Measurements from ENCODE around the gene NRXN3. TPM values are rescaled to one million over a fixed set of nuclear protein-coding genes. Genes with fewer than 3 reads are reported as not detected.
"Not testable (repeated sequence)": the region's sequence is repeated elsewhere in the genome, so short reads cannot be mapped to it uniquely, and the experiment has no call there.

NRXN3 gene
- total RNA-seq, 1 experiment from 2014 or later: 0.11 TPM

DNA sequence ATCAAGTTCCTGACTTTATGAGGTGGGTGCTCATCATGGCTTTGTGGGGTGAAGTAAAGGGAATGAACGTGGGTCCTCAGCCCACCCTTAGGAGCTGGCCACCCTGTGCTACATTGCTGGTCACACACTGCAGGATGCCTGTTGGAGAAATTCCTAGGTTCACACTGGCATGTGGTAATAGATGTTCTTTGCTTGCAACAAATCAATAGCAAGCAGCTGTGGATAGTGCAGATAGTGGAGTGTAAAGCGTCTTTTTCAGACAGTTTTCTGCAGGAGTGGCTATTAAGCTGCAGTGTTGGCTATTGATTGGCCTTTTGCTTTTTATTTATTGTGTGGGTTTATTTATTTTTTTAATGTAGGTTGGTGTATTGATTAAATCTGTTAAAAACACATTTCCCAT lies 822.7 kb downstream of the NRXN3 start:
- no peak for DNase-seq (ENCODE audit: low read depth)

DNA sequence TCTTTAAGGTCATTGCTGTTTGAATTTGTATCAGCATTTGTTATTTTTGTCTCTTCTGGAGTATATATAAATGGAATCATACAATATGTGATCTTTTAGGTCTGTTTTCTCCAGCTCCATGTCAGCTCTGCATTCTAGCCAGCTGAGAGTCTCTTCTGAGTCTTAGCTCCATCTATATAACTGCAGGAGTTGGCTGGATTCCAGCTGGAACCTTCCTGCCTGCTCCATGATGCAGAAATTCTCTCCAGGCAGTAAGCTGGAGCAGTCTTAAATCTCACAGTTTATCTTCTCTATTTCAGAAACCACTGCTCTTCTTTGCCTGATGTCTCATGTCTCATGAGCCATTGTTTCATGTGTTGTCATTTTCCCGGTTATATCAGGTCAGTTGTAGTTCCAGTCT lies 827.6 kb downstream of the NRXN3 start:
- DNase-seq (ENCODE audit: low read depth): no peak

DNA sequence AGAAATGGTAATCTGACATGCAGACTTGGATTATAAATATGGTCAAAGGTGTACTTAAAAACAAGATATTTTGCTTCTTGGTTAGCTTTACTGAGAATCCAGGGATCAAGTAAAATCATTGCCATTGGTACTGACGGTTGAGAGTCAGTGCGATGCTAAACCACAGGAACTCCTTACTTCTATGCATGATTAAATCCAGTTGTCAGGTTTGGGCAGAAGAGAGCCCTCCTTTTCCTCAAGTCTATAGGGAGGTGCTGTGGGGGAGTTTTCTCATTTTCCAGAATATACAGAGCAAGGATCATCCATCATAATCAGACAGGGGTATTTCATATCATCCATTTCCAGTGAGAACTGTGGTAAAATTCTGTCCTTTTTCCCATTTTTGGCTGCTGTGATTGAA lies 839.1 kb downstream of the NRXN3 start:
- no peak for DNase-seq (ENCODE audit: low read depth)

DNA sequence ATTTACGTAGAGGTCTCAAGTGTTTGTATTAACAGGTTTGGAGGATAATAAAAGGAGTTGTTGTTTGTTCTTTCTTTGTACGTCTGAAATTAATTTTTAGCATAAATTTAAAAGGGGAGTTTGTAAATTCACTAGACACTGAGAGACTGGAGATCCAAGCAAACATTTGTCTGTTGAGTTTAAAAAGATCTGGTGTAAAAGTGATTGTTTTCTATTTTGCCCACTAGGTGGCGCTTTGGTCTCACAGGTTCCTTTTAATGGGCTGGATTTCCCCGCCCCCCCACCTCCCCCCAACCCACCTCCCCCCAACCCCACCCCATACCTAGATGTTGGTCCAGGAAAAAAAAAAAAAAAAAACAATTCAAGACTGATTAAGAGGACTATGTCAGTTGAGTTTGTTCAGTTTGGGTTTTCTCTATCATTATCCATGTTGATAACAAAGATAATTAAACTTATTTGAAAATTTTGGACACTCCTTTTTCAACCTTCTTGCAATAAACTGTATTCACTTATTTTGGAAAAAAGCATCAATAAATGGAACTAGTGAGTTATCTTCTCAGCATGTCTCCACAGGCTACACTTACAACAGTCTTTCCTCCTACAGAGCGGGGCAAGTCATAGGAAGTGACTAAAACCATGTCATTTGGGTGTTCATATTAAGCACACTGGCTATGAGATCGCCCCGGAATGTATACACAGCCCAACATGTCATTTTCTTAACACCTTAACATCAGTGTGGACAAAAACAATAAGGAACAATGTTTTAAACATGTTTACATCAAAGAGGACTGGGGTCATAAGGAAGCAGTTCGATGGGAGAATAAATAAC lies 841.1 kb downstream of the NRXN3 start:
- peak; percentile 13 for DNase-seq (ENCODE audit: low read depth)

DNA sequence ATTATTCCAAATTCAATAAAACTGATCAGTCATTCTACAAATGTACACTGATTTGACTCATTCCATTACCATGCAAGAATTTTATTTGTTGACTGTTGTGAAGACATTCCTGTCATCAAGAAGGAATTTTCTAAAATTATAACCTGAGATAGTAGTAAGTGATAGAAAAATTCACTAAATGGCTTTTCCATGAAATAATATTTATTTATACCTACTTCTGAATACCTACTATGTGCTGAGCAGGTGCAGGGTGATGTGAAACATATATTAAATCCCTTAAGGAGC lies 841.7 kb downstream of the NRXN3 start:
- DNase-seq (ENCODE audit: low read depth): no peak

DNA sequence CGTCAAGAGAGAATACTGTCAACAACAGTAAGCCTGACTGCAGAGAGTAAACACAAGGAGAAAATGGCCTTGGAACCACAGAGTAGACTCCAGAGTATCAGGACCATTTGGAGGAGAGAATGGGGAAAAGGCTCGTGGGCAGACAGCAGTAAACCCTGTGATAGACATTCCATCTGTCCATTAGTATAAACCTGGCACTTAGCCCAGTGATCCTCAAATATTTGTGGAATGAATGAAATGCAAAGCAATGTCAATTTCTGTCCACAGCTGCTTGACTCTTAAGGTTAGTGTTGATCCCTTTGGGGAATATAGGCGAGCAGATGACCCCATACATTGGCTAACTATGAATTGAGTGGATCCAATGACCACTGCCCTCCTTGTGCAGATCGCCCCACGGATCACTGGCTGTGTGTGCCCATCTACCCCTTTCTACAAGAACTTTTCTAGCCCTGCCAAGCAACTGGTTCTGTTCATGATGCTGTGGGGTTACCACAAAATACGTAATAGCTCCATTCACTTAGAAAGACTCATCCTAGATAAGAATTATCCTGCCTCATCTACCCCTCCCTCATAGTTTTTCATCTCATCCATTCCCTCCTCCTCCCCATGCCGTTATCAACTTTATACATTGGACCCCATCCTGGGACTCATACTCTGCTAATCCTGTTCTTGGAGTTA lies 846.8 kb downstream of the NRXN3 start:
- peak; percentile 9 for DNase-seq (ENCODE audit: low read depth)

DNA sequence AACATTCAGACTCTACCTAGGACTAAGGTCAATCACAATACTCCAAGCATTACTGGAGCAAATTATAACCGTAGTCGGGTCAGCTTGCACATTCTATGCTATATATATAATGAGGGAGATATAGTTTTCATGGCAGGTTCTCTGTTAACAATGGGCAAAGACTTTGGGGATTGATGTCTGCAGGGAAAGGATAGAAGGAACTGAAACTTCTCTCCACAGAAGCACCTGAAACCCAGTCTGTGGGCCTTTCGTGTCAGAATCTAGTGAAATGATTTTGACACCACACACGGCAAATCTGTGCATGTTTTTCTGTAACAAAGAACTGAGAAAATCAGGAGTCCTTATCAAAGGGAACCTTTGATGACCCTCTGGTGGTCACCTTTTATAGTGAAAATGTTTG lies 847.4 kb downstream of the NRXN3 start:
- DNase-seq (ENCODE audit: low read depth): no peak

DNA sequence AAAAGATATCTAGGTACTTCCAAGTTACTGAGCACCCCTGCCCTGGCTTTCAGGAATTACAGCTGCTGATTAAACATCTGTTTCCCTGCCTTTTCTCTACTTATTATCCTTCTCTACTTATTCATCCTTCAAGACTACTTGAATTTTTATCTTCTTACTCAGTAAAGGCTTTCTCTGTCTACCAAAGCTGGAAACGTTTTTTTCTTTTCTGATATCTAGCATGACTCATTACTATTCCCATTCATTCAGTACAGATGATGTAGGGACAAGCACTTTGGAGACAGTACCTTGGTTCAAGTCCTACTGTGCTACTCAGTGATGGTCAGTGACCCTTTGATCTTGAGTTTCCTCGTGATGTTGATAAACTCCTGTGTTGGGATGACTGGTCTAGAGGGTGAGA lies 848.7 kb downstream of the NRXN3 start:
- DNase-seq (ENCODE audit: low read depth): no peak

DNA sequence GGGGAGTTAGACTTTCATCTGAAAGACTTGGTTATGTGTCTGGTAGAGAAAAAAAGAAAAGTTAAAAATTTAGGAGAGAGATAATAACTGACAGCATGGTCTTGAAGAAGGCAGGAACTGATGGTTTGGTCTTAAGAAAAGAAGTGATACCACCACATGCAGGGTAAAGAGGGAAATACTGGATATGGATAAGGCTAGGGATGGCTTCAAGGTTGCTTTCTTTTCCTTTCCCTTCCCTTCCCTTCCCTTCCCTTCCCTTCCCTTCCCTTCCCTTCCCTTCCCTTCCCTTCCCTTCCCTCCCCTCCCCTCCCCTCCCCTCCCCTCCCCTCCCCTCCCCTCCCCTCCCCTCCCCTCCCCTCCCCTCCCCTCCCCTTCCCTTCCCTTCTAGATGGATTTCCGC lies 849.7 kb downstream of the NRXN3 start:
- not testable (repeated sequence) for DNase-seq (ENCODE audit: low read depth)

DNA sequence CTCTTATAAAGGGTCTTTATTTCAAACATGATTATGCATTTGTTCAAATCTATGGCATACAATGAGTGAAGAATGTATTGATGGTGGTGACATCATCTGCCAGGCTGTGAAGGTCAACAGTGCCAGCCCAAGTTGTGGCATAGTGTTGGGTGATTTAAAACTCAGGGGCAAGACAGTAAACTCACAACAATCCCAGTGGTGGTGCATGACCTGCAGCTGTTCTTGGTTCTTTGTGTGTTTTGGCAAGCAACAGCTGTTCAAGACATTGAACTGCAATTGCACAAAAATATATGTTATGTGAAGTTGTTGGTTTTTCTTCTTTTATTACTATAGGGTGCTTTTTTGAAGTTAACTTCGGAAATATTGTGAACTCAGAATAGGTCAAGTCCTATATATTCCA lies 851.6 kb downstream of the NRXN3 start:
- no peak for DNase-seq (ENCODE audit: low read depth)

DNA sequence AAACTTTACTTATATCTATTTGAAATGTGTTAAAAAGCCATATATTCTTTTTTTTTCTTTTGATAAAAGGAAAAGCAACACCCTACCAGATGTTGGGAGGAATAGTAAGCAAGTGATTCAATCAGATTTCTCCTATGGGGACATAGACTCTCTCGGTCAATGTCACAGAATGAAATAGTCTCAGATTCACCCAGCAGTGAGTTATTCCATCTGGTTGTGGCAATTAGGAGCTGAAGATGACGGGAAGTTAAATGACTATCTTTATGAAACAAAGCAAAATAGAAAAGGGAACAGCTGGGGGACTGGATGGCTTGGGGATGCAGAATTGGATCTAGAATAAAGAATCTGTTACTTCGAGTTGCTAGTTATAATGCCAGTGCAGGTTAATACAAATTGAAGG lies 857.0 kb downstream of the NRXN3 start:
- DNase-seq (ENCODE audit: low read depth): no peak

DNA sequence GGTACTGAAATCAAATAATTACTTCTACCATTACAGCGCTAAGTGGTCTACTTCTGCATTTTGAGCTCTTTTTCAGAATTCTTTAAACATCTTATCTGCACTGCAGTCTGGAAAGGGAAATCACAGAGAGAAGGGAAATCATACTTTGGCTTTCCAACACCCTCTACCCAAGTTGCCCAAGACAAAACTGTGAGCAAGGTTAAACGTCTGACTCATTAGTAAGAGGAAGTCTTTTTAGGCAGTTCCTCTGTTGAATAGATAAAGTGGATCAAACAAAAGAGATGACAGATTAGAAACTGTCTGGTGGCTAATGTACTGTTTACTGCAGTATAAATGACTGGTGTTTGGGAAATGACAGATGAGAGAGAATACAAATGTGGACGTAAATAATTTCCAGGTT lies 858.1 kb downstream of the NRXN3 start:
- DNase-seq (ENCODE audit: low read depth): no peak

DNA sequence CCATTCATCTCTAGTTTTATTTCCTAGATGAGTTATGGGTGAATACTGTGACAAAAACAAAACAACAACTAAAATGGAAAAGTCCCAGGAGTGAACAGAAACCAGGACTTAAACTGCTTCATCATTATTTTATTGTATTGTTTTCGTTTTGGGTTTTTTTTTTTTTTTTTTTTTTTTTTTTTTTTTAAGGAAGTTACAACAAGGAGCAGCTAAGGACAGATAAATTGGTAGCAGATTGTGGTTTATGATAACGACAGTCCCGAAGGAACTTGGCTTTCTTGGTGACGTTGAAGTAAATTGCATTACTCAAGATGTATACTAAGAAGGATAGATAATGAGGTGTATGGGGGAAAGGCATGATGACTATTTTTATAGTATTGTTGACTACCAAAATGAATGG lies 866.3 kb downstream of the NRXN3 start:
- no peak for DNase-seq (ENCODE audit: low read depth)

DNA sequence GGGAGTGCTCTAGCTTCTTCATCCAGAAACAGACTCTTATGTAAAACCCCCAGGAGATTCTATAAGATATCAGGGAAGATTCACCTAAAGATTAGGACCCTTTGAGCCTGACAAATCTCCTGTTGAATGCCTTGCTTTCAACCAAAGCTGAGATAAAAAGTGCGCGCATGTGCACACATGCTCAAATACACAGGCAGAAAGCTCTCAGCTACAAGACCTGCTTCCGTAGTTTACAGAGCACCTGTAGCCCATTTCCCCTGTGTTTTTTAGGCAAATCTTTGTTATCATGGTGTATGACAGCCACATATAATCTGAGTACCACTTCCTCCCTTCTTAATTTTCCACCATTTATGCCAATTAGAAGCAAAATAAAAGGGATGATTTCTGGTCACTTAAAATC lies 866.9 kb downstream of the NRXN3 start:
- DNase-seq (ENCODE audit: low read depth): no peak

DNA sequence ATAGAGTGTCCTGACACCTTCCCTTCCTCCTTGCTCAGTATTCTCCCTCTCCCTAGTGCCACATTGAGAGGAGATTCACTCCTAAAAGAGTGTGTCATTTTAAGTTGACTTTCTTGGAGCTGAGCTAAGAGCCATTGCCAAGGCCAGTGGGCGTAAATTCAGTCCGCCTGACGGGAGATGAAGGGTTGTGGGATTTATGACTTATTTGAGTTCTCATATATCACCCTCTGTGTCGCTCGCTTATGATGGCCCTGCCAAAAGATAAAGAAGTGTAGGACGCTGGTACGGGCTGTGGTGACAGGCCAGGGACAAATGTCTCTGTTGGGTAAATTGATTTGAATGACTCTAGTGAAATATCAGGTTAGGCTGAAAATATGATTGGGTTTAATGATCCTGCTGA lies 867.4 kb downstream of the NRXN3 start:
- DNase-seq (ENCODE audit: low read depth): no peak

DNA sequence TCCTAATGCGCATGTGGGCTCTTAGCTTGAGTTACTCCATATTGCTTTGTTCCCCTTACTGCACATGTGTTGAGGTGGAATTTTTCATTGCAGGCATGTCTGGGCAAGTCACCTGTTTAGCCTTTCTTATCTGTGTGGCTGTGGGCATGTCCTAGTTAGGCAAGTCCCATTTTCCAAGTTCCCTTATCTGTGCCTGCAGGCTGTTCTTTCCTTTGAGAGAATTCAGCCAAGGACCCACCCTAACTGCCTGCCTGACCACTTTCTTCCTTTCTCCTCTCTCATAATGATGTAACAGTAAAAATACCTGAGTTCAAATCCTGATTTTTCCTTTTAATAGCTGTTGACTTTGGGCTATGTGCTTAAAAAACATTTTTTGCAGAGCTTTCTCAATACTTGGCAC lies 870.6 kb downstream of the NRXN3 start:
- DNase-seq (ENCODE audit: low read depth): no peak

DNA sequence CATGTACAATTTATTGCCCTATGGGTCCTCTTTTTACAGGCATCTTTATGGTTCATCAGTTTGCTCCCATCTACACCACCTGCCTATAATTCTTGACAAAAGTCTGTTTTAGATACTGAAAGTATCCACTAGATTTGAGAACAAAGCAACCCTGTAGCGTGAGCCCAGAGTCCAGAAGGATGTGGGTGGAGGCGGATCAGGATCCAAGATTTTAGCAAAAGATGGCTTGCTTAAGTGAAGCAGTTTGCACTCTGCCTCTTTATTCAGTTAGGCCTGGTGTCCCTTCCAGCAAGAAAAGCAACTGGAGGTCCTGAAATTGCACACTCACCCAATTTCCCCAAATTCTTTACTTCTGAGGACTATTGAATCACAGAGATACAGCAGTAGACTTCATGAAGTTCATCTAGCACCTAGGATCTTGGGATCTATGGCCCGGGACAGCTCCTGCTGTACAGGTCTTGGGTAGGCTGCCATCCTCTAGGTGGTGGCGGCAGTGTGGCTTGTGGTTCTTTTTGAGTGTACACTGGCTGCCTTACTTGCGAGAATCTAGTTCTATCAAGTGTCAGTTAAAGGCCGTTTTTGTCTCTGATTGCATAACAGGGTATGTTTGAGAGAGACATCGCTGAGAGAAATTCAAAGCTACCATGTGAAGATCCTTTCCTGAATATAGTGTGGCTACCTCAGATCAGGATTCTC lies 873.2 kb downstream of the NRXN3 start:
- no peak for DNase-seq (ENCODE audit: low read depth)

DNA sequence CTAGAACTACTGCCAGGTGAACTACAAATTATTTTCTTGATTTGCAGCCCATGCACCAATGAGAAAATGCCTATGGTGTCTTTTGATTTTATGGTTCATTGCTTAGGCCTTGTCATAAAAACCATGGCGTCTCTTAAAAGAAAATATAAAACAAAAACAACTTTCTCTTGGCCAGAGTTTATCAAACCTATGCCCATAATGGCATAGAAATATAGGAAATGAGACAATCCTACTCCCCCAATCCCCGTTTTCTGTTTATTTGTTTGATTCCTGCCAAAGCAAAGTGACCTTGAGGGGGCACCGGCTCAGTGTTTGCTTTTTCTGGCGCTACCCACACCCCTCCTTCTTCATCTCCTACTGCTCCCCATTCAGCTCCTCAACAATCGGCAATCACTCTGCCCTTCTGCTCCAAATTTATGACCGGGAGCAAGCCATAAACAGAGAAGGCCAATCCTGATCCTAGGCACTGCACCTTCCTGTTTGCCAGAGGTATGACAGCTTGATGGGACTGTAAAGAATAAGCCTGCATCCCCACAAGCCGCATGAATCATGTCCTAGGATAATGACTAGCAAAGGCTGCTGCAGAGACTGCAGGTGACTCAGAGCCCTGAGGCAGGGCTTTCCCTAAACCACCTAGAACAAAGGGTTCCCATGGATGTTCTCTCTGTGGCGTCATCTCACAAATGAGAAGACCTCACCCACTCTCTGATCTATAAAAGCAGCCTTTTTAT lies 874.9 kb downstream of the NRXN3 start:
- DNase-seq (ENCODE audit: low read depth): peak; percentile 50

DNA sequence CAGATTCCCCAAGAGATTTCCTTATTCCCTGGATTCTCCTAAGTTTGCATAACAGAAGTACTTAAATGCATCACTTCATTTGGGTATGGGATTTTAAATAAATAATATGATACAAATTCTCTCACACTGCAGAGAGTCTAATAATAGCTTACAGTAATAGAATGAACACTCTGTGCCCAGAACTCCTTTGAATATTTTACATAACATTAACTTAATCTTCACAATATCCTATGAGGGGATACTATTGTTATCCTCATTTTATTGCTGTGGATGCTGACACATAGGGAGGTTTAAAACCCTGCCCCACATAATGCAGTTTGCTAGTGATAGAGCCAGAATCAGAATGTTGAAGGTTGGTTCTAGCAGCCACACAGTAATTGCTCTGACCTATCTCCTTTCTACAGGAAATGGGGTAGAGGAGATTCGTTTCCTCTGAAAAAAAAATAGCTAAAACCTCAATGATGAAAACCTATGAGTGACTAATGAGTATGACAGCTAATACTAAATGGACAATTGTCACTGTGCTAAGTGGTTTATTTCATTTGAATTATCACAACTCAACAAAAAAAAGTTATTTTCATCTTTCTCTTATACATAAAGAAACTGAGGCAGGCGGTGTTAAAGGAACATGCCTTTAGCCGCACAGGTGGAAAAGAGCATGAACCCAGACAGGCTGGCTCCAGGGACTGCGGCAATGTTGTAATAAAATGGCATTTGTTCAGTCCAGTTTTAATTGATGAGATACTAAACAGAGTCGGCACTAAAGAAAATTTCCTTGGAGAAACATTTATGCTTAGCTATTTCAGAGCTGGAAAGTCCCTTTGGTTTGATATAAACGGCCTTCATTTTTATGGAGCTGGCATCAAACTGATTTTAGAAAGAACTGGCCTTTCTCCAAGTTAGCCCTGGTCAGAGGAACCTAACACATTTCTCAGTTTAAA lies 880.9 kb downstream of the NRXN3 start:
- no peak for DNase-seq (ENCODE audit: low read depth)

DNA sequence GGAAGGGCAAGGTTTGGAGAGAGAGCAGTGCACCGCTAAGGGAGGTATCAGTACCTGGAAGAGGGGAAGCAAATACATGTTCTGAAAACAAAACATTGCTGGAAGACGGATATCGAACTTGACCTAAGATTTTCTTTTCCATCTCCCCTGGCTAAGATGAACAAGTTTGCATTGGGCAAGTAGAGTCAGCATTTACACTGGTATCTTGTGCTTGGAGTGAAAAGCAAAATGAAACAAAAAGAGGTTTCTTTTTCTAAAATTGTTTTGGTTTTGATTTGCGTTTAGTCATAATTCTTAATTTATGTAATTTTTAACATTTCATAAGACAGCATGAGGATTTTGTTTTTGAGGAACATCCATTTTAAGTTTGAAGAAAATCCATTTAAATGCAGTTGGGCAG lies 881.6 kb downstream of the NRXN3 start:
- no peak for DNase-seq (ENCODE audit: low read depth)

DNA sequence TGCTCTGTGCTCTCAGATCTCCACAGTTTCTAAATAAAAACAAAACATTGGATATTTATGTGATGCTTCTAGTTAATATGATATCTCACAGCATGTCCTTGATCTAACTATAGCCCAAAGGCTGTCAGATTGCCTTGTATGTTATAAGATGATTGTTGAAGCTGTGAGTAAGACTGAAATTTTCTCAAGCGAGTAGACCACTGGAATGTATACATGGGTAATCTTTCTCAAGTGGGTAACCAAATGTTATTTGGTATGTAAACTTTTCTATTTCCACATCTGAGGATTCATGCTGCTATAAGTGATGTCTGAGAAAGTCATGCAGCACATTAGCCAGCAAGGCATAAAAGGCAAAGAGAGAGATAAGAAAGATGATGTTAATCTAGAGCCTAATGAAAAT lies 886.7 kb downstream of the NRXN3 start:
- no peak for DNase-seq (ENCODE audit: low read depth)
